Choroid plexus epithelial cell (primary cell): ENCODE results near the gene HIPK1.

Experiments used
- DNase-seq: peaks from one replicate; pipeline ENCODE4 v3.0.0-alpha.2; 2010; ENCODE audit warnings: low read depth
- H3K4me3 ChIP-seq: 2 replicates; pipeline ENCODE4 v1.5.1; 2011; ENCODE audit warnings: low read depth, mild to moderate bottlenecking, control low read depth, low read length, moderate library complexity
- CTCF ChIP-seq: conservative IDR thresholded peaks from 2 replicates; pipeline ENCODE4 v1.5.1; 2011; ENCODE audit warnings: low read depth, mild to moderate bottlenecking, control low read depth, inconsistent platforms, low read length, moderate library complexity

HIPK1 gene

GRCh38 chr1:113990961-113991360, 61.8 kb downstream of the HIPK1 start:
- no peak for TF ChIP-seq CTCF
- no peak overlapping the region for H3K4me3 ChIP-seq
- DNase-seq = no peak

- no peak for DNase-seq
- no peak overlapping the region for H3K4me3 ChIP-seq
- no peak for TF ChIP-seq CTCF
These were observed 62.4 kb downstream of the HIPK1 start for GRCh38 chr1:113991467-113991997.

- no peak overlapping the region for H3K4me3 ChIP-seq
- DNase-seq = no peak
- TF ChIP-seq CTCF = no peak
These were observed 63.9 kb downstream of the HIPK1 start for GRCh38 chr1:113993072-113993471.

- no peak overlapping the region for H3K4me3 ChIP-seq
- no peak for DNase-seq
- TF ChIP-seq CTCF = no peak
These were observed 64.6 kb downstream of the HIPK1 start for GRCh38 chr1:113993766-113994165.

- H3K4me3 ChIP-seq = no peak overlapping the region
- no peak for DNase-seq
- no peak for TF ChIP-seq CTCF
These were observed 66.3 kb downstream of the HIPK1 start for GRCh38 chr1:113995382-113995781.

- DNase-seq = peak; percentile 61
These were observed 69.2 kb downstream of the HIPK1 start for GRCh38 chr1:113998361-113998760.

GRCh38 chr1:113999233-113999632, 70.1 kb downstream of the HIPK1 start:
- no peak overlapping the region for H3K4me3 ChIP-seq
- no peak for DNase-seq
- TF ChIP-seq CTCF = no peak

More at GRCh38 chr1:113998361-113998760, 69.2 kb downstream of the HIPK1 start:
- no peak for TF ChIP-seq CTCF
- no peak overlapping the region for H3K4me3 ChIP-seq
